Urothelium cell line (cell line): ENCODE measurements around the gene UPK1A.
"Not testable (repeated sequence)": the region's sequence is repeated elsewhere in the genome, so short reads cannot be mapped to it uniquely, and the experiment has no call there.

Source experiments
- DNase-seq: peaks from one replicate; pipeline ENCODE4 v3.0.0; 2011; ENCODE audit warnings: low spot score, mixed read lengths
- FAIRE-seq: peaks from 2 replicates; lab custom pipeline; 2011; peaks lifted over from hg19 to GRCh38; lab: Jason Lieb, UNC

Gene UPK1A

DNA sequence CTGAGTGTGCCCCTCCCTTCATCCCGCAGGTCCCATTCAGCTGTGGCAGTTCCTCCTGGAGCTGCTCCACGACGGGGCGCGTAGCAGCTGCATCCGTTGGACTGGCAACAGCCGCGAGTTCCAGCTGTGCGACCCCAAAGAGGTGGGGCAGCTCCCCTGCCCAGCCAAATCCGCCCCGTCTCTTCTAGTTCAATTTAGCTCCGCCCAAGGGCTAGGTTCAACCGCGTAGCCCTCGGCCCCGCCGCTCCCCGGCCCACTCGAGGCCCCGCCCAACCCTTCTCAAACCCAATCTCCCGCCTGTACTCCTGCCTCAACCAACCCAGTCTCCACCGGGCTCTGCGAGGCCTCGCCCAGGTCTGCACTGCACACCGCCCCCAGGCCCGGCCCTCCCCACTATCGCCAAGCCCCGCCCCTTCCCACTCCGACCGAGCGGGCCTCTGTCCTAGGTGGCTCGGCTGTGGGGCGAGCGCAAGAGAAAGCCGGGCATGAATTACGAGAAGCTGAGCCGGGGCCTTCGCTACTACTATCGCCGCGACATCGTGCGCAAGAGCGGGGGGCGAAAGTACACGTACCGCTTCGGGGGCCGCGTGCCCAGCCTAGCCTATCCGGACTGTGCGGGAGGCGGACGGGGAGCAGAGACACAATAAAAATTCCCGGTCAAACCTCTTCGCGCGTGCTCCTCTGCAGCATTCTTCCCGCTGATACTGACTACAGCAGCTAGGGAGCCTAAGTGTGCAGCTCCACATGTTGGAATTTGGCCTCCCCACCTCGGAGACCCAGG, 21.9 kb upstream of the UPK1A start:
- no peak for FAIRE-seq

DNA sequence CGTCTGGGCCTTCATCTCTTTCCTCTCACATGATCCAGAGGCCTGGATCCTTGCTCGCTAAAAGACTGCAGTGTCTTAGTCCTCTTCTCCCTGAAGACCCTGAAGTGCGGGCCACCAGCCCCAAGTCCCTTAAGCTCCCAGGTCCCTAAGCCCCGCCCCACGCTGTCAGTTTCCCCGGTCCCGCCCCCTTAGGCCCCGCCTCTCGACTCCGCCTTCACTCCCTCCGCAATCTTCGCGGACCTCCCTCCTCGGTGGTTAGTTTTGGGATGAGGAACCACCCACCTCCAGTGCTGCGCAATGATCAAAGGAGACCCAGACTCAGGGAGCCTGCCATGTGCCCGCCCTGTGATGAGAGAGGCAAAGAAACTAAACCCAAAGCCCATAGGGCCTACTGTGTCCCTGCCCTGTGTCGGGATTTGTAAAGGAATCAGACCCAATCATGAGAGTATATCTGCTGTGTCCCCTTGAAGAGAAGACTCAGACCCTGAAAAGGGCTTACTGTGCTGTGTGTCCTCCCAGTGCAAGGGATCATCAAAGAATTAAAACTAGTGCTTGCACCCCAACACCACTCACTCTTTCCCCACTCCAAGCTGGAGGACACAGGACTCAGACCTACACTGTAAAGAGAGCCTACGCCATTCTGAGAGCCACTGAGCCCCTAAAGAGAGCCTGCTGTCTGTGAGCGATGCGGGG, 21.2 kb upstream of the UPK1A start:
- FAIRE-seq = no peak
- no peak for DNase-seq

More for the DNA sequence above, 21.9 kb upstream of the UPK1A start:
- DNase-seq = no peak

DNA sequence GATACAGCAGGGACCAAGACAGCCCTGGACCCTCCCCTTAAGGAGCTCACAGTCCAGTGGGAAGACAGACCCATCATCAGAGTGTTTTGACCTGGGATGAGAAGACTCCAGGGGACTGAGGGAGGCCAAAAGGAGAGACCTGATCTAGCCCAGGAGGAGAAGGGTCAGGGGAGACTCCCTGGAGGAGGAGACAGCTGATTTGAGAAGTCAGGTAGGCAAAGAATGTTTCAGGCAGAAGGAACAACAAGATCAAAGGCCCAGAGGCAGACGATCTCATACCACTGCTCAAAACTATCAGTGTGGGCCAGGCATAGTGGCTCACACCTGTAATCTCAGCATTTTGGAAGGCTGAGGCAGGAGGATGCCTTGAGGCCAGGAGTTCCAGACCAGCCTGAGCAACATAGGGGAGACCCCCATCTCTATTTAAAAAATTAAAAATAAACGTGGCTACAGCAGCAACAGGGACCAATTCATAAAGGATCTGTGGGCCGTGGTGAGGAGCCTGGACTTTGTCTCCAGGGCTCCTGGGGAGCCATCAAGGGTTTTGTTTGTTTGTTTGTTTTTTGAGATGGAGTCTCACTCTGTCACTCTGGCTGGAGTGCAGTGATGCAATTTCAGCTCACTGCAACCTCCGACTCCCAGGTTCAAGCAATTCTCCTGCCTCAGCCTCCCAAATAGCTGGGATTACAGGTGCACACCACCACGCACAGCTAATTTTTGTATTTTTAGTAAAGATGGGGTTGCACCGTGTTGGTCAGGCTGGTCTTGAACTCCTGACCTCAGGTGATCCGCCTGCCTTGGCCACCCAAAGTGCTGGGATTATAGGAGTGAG, 20.4 kb upstream of the UPK1A start:
- DNase-seq (no peak), FAIRE-seq (no peak)

DNA sequence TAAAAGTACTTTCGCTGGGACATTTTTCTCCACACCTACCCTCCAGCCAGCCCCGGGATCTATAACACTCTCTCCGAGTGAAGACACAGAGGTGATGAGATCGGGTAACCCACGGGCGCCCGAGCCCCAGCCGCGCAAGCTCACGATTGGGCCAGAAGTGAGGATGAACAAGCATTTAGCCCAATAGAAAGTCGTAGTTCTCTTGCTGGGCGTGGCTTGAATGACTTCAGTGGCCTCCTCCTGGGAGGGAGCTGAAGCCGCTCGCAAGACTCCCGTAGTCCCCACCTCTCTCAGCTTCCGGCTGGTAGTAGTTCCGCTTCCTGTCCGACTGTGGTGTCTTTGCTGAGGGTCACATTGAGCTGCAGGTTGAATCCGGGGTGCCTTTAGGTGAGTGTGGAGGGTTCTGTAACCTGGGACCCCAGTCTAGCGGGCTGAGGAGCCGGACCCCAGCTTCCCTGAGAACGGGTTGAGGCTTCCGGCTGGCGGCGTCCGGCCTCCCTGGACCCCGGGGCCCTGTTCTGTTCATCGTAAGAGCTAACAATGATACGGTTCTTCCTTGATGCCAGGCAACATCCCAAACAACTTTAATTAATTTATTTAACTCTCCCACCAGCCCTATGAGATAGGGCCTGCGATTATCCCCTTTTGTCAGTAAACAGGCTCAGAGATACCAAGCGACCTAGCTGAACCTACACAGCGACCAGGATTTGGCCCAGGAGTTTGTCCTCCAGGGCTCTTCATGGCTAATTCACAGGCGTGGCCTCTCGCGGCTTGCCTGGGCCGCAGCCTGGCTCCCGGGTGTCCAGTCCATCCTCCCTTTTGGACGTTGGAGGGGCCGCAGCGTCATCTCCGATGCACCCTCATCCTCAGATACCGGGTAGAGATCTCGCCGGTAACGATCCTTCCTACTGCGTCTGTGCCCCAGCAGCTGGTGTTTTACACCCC, 18.0 kb upstream of the UPK1A start, which contains the start of gene COX6B1:
Gene COX6B1, plus strand, starts transcription at position 307 of the 945 bp plus-strand sequence. CDS start 2,921 bp downstream, outside the sequence.
- no peak for FAIRE-seq
- peak; percentile 97 for DNase-seq

DNA sequence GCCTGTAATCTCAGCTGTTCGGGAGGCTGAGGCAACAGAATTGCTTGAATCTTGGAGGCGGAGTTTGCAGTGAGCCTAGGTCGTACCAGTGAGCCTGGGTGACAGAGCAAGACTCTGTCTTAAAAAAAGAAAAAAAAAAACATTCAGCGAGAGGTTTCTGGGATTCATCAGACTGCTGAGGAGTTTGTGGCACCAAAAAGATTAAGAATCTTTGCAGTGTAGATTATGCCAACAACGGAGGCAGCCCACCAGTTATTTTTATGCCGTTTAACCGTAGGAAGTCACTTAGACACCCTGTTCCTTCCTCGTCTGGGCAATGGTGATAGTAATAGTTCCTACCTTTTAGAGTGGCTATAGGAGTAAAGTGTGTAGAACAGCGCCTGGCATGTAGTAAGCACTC, 15.7 kb upstream of the UPK1A start:
- DNase-seq = no peak

DNA sequence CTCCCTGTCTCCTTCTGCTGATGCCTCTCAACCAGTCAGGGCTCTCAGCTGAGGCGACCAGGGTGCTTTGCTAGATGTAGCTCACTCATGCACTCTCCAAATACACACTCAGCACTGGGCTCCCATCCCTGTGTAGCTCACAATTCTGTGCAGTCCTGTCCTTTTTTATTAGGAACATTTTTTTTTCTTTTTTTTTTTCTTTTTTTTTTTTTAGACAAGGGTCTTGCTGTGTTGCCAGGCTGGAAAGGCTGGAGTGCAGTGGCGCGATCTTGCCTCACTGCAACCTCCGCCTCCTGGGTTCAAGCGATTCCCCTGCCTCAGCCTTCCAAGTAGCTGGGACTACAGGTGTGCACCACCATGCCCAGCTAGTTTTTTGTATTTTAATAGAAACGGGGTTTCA, 11.5 kb upstream of the UPK1A start:
- not testable (repeated sequence) for FAIRE-seq, DNase-seq

More for the DNA sequence above, 15.7 kb upstream of the UPK1A start:
- FAIRE-seq = no peak

DNA sequence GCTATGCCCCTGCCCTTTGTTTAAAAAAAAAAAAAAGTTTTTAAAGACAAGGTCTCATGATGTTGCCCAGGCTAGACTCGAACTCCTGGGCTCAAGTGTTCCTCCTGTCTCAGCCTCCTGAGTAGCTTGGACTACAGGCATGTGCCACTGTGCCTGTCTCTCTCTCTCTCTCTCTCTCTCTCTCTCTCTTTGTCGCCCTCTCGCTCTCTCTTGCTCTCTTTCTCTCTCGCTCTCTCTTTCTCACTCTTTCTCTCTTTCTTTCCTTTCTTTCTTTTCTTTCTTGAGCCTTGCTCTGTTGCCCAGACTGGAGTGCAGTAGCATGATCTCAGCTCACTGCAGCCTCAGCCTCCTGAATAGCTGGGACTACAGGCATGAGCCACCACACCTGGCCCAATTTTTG, 10.7 kb upstream of the UPK1A start:
- DNase-seq (no peak), FAIRE-seq (no peak)

DNA sequence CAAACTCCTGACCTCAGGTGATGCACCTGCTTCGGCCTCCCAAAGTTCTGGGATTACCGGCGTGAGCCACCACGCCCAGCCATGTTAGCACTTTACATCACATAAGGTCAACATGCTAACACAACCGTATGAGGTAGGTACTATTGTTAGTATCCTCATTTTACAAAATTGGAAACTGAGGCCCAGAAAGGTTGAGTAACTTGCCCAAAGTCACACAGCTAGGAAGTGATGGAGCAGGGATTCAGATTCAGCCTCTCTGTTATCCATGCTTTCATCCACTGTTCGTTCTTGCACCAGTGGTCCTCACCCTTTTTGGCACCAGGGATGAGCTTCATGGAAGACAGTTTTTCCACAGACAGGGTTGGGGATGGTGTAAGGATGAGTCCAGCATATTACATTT, 9.6 kb upstream of the UPK1A start:
- FAIRE-seq = no peak
- no peak for DNase-seq

DNA sequence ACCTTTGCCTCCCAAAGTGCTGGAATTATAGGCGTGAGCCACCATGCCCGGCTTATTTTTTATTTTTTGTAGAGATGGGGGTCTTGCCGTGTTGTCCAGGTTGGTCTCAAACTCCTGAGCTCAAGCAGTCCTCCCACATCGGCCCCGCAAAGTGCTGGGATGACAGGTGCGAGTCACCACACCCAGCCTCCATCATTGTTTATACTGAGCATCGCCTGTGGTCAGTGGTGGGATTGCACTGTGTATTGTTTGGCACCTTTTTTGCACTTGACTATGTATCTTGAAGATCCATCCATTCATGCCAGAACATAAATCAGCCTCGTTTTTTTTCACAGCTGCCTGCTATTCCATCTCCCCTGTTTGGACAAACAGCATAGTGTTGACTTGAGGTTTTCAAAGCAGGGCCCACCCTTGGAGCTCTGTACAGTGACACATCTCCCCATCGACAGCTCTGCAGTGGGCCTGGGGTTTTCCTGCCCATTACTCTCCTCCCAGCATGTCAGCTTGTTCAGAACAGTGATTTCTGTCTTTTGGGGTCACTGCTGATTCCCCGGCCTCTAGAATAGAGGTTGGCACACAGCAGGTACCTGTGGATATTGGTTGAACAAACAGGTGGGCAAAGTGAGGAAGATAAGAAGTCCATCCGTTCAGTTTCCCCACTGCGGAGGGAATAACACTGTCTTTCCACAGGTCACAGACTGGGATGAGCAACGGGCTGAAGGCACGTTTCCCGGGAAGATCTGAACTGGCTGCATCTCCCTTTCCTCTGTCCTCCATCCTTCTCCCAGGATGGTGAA, 8.2 kb upstream of the UPK1A start:
- DNase-seq (no peak), FAIRE-seq (no peak)

DNA sequence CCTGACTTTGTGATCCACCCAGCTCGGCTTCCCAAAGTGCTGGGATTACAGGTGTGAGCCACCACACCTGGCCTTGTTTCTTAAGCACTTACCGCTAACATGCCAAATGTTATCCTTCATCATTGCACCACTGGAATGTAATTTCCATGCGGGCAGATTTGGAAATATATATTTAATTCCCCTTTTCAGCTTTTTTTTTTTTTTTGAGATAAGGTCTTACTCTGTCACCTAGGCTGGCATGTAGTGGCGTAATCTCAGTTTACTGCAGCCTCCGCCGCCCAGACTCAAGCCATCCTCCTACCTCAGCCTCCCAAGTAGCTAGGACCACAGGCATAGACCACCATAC, 4.3 kb upstream of the UPK1A start:
- no peak for FAIRE-seq

DNA sequence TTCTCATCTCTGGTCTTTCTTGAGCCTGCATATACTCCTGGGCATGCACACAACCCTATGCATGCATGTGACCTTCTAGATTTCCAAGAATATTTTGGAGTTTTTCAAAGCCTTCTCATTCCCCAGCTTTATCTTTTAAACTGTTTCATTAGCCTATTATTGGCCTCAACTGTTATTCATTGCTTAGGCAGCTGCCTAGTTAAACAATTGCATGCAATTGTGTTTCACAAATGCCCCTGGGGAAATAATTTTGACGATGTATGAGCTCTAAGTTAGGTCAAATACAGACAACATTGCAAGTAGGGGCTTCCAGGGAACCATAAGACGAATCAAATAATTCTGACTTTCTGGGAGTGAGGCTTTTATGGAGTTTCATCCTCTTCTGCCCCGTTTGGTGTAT, 2.3 kb upstream of the UPK1A start:
- DNase-seq (no peak), FAIRE-seq (no peak)

More for the DNA sequence above, 4.3 kb upstream of the UPK1A start:
- no peak for DNase-seq

DNA sequence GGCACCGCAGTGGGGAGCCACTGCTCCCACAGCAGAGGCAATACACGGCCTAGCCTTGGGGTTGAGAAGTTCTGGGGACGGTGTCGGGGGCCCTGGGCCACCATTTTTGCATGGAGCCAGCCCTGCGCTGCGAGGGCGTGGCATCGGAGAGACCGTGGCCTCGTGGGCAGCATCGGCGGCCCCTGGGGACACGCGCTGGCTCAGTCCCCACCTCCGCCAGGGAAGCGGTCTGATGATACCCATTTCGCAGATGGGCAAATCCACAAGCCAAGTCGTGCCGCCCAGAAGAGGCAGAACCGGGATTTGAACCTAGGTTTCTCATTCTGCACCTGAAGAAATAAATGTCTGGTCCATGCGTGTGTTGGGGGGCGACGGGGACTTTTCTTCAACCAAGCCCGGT, 1.2 kb upstream of the UPK1A start:
- FAIRE-seq = no peak

DNA sequence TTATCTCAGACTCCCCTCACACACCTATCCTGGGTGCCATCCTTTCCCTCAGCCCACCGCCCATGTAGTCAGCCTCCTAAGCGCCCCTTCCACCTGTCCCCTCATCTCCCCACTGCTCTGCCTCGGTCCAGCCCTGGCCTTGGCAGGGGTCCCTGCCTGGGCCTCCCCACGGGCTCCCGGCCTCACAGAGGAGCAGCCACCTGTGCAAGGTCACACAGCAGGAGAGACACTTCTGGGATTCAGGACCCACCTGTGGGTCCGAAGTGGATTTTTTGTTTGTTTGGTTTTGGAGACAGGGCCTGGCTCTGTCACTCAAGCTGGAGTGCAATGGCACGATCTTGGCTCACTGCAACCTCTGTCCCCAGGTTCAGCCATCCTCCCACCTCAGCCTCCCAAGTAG, 713 bp upstream of the UPK1A start:
- no peak for DNase-seq
- no peak for FAIRE-seq

More for the DNA sequence above, 1.2 kb upstream of the UPK1A start:
- no peak for DNase-seq

DNA sequence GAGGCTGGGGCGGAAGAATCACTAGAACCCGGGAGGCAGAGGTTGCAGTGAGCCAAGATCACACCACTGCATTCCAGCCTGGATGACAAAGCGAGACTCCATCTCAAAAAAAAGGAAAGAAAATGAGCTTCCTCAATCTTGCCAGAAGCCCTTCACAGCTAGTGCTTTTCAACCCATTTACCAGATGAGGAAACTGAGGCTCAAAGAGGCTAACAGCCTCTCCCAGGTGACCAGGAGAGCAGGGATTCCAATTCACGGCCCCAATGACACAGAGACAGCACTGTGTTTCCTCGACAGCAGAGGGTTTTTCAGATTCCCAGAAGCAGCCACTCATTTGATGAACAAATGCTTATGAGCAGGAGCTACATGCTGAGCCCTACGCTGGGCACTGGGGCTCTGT, 3.2 kb downstream of the UPK1A start:
- no peak for FAIRE-seq
- DNase-seq = no peak

DNA sequence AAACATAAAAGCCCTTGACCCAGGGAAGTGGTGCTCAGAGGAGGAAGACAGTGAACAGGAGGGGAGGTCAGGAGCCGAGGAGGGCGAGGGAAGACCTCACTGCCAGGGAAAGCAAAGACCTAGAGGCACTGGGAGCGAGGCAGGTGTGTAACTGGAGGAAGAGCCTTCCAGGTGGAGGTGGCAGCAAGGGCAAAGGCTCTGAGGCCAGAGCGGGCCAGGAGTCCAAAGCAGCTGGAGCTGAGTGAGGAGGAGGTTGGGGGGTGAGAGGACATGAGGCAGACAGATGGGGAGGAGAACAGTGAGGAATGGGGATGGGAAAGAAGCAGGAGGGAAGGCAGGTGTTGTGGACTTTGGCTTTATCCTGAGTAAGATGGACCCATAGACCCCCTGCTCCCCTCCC, 3.7 kb downstream of the UPK1A start:
- FAIRE-seq = no peak

DNA sequence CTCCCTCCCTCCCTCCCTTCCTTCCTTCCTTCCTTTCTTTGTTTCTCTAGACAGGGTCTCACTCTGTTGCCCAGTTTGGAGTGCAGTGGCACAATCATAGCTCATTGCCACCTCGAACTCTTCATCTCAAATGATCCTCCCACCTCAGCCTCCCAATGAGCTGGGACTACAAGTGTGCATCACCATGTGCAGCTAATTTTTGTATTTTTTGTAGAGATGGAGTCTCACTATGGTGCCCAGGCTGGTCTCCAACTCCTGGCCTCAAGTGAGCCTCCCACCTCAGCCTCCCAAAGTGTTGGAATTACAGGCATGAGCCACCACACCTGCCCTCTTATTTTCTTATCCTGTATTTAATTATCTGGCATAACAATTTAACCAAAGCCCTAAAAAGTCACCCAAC, 4.4 kb downstream of the UPK1A start:
- DNase-seq (no peak), FAIRE-seq (no peak)

More for the DNA sequence above, 3.7 kb downstream of the UPK1A start:
- DNase-seq = no peak

DNA sequence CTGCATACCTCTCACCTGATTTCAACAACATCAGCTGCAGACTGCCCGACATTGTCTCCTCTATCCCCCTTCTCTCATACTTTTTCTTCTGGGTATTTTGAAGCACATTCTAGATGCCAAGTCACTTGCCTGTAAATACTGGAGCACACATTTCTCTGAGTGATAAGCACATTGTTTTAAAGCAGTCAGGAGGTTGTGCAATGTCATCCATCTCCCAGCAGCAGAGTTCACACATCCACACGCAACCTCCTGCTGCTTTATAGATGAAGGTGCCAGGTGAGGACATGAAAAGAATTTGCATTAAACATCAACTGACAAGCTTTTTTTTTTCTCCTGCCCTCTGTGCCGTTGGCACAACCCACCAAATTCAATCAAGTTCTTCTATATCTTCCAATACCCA, 5.5 kb downstream of the UPK1A start:
- FAIRE-seq = no peak
- DNase-seq = no peak

DNA sequence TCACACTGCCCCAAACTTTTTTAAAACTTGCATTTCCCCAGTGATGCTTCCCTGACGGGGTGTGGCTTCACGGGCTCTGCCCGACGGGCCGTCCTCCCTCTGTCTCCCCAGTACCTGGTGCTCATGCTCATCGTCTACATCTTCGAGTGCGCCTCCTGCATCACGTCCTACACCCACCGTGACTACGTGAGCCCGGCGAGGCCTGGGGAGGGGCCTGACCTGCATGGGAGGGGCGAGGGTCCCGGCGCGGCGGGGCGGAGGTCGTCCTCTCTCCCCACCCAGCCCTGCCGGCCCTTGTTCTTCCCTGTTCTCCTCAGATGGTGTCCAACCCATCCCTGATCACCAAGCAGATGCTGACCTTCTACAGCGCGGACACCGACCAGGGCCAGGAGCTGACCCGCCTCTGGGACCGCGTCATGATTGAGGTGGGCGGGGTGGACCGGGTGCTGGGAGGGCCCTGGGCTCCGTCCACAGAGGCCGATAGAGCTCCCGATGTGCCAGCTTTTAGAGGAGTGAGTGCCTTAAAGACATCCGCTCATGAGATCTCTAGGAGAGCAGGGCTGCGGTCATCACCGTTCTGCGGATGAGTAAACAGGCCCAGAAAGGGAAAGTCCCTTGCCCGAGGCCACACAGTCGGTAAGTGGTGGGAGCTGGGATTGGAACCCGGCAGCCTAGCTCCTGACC, 6.9 kb downstream of the UPK1A start:
- DNase-seq (peak; percentile 86), FAIRE-seq (peak; percentile 61)

DNA sequence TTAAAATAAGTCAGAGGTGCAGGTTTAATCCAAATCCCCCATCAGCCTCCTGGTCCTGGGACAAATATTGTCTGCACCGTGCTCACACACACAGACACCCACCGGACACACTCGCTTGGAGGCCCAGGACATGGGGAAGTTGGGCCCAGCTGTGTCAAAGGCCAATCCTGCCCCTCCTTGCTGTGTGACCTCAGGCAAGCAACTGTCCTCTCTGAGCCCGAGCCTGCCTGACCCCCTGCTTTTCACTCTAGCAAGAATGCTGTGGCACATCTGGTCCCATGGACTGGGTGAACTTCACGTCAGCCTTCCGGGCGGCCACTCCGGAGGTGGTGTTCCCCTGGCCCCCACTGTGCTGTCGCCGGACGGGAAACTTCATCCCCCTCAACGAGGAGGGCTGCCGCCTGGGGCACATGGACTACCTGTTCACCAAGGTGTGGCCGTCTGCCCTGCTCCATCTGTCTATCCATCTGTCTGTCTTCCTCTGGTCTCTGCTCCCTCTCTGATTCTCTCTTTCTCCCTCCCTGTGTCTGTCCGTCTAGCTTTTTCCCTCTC, 9.3 kb downstream of the UPK1A start:
- DNase-seq (no peak), FAIRE-seq (no peak)
